ENCODE data around the gene MAP3K4. TPM values are rescaled to one million over a fixed set of nuclear protein-coding genes. Genes with fewer than 3 reads are reported as not detected.

The MAP3K4 gene
- total RNA-seq, 4 donors from 2014 or later: 34.9 to 113 (median 52.3) TPM

GRCh38 chr6:161021543-161021942 is 30.0 kb downstream of the MAP3K4 start:
- H3K27ac ChIP-seq: no peak overlapping the region

GRCh38 chr6:161021998-161022743 is 30.6 kb downstream of the MAP3K4 start:
- H3K4me1 ChIP-seq: peaks cover 9 to 13% of the 10 kb centered on the region in 2 donors
- no peaks in the 10 kb centered on the region for H3K9me3 ChIP-seq
- no peak overlapping the region for H3K4me3 ChIP-seq (replicated peaks in 1 of 3)
- intact Hi-C loops (cut with DNase I): no loop called here
- H3K27me3 ChIP-seq: no peaks in the 10 kb centered on the region
- no peak overlapping the region for H3K27ac ChIP-seq
- 95 to 97% methylated on average over 8 of the region's 8 CpGs for WGBS, 2 donors
- TF ChIP-seq POLR2A (IDR thresholded peaks at IDR 0.05): no peak
- TF ChIP-seq CTCF (IDR thresholded peaks at IDR 0.05): no peak
- no peaks in the 10 kb centered on the region for H3K36me3 ChIP-seq
- no peak for DNase-seq

More at GRCh38 chr6:161021543-161021942, 30.0 kb downstream of the MAP3K4 start:
- intact Hi-C loops (cut with DNase I): no loop called here
- Histone ChIP-seq H3K4me1 (peaks cover 13% of the 10 kb centered on the region in 2 donors), H3K4me3 (replicated peaks in 1 of 3) (no peak overlapping the region), H3K36me3 (no peaks in the 10 kb centered on the region), H3K27me3 (no peaks in the 10 kb centered on the region), H3K9me3 (no peaks in the 10 kb centered on the region)
- TF ChIP-seq CTCF (IDR thresholded peaks at IDR 0.05) (no peak), POLR2A (IDR thresholded peaks at IDR 0.05) (no peak)
- DNase-seq: no peak

- intact Hi-C loops (cut with DNase I): no loop called here
- Histone ChIP-seq H3K27me3 (no peaks in the 10 kb centered on the region), H3K27ac (no peak overlapping the region), H3K9me3 (no peaks in the 10 kb centered on the region), H3K4me3 (replicated peaks in 1 of 3) (no peak overlapping the region), H3K4me1 (peaks cover 0 to 4% of the 10 kb centered on the region in 2 donors), H3K36me3 (no peaks in the 10 kb centered on the region)
- no peak for TF ChIP-seq CTCF (IDR thresholded peaks at IDR 0.05)
- no peak for TF ChIP-seq POLR2A (IDR thresholded peaks at IDR 0.05)
- WGBS, 2 donors: 88 to 89% methylated on average over 2 of the region's 2 CpGs
- no peak for DNase-seq
Measured at GRCh38 chr6:161023316-161023715, 31.7 kb downstream of the MAP3K4 start.

GRCh38 chr6:161024364-161024920 is 32.9 kb downstream of the MAP3K4 start:
- intact Hi-C loops (cut with DNase I): no loop called here
- 95 to 98% methylated on average over 8 of the region's 8 CpGs for WGBS, 2 donors
- Histone ChIP-seq H3K27me3 (no peaks in the 10 kb centered on the region), H3K4me1 (no peaks in the 10 kb centered on the region), H3K4me3 (replicated peaks in 1 of 3) (no peak overlapping the region), H3K9me3 (no peaks in the 10 kb centered on the region), H3K36me3 (no peaks in the 10 kb centered on the region), H3K27ac (no peak overlapping the region)
- TF ChIP-seq CTCF (IDR thresholded peaks at IDR 0.05): no peak
- no peak for TF ChIP-seq POLR2A (IDR thresholded peaks at IDR 0.05)
- no peak for DNase-seq

GRCh38 chr6:161027385-161027784 is 35.8 kb downstream of the MAP3K4 start:
- H3K36me3 ChIP-seq: no peaks in the 10 kb centered on the region
- DNase-seq: no peak
- 87 to 96% methylated on average over 3 of the region's 3 CpGs for WGBS, 2 donors
- TF ChIP-seq POLR2A (IDR thresholded peaks at IDR 0.05): no peak
- TF ChIP-seq CTCF (IDR thresholded peaks at IDR 0.05): no peak
- no peak overlapping the region for H3K4me3 ChIP-seq (replicated peaks in 1 of 3)
- intact Hi-C loops (cut with DNase I): no loop called here
- no peak overlapping the region for H3K27ac ChIP-seq
- no peaks in the 10 kb centered on the region for H3K9me3 ChIP-seq
- no peaks in the 10 kb centered on the region for H3K27me3 ChIP-seq
- no peaks in the 10 kb centered on the region for H3K4me1 ChIP-seq
